ENCODE results near the gene ARID3C.

Gene ARID3C

DNA sequence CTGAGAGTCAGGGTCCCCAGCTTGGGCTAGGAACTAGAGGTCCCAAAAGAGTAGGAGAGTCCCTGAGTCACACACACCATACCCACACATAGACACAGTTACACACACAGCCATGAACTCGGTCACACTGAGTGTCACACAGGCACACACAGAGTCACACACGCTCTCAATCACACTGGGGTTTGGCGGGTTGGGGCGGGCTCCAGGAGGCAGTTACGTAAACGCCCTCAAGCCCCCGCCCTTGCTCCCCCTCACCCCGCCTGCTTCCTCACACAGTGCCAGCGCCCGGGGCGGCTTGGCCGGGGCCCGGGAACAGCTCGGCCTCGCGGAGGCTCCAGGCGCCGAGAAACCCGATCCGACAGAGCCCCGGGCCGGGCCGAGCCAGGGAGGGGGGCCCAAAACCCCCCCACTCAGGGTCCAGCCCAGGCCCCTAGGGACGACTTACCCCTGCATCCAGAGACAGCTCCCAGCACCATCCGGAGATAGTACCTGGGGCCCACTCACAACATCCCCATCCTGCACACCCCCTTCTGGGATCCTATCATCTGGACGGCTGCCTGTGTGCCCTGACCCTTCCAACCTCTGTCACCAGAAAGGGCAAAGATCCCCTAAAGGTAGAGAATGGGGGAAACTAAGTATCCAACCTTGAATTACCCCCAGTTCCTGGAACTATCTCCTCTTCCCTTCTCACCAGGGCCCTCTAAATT, 35.8 kb downstream of the ARID3C start:
- no peak for FAIRE-seq

DNA sequence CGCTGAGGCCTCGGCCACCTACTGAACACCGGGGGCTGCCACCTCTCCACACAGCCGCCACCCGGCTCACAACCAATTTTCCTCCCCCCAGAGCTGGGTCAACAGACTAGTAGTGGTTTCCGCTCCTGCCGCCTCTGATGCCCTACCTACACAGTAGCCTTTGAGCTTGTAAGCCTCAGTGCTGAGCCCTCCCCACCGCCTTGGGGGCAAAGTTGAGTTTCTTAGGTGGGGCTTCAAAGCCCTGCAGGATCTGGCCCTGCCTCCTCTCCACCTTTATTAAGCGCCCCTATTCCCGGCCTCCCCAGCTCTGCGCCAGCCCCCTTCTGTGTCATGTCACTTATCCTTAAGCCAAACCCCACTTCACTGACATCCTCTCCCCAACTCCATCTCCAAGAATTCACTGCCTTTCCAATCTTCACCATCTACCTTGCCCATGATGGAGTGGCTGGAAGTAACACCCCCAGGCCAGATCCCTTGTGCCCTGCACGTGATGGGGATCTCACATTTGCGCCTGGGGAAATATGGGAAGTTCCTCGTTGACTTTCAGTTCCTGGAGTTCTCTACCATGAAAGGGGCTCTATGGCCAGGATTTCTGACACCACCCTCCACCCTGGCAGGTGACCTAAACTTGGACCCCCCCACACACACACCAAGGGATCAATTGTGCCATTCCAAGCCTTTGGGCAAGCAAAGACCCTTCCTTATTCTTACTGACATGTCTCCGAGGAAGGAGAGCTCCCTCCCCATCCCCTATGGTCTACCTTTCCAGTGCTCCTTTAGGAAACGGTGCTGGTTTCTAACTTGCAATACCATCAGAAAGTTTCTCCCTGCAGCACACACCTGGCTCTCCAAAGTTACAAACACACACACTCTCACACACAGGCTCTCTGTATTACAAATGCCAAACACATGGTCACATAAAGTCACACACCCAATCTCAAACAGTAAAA, 36.7 kb downstream of the ARID3C start:
- FAIRE-seq: no peak

DNA sequence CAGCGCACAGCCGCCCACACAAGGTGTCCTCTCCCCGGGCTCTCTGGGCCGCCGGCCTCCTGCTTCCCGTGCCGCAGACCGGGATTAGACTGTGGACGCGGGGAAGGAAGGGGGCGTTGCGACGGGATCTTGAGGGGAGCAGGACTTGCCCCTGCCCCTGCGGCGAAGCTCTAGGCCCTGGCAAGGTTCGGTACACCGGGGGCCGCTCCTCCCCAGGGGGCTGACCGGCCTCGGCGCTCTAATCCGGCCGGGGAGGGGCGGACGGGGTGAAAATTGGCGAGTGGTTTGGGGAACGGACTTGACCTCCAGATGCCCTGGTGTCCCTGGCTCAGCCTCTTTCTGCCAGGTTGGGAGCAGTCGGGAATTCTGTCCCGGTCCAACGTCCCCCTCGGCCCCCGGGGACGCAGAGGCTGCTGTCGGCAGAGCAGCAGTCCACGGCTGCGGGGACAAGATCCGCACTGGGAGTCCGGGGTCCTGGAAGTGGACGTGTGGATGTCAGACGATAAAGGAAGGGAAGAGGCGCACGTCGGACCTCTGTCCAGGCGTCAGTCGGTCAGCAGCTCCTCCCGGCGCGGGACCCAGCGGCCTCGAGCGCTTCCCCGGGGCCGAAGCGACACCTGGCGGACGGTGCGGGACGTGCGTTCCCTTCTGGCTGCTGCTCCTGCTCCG, 37.5 kb downstream of the ARID3C start:
- no peak for FAIRE-seq

DNA sequence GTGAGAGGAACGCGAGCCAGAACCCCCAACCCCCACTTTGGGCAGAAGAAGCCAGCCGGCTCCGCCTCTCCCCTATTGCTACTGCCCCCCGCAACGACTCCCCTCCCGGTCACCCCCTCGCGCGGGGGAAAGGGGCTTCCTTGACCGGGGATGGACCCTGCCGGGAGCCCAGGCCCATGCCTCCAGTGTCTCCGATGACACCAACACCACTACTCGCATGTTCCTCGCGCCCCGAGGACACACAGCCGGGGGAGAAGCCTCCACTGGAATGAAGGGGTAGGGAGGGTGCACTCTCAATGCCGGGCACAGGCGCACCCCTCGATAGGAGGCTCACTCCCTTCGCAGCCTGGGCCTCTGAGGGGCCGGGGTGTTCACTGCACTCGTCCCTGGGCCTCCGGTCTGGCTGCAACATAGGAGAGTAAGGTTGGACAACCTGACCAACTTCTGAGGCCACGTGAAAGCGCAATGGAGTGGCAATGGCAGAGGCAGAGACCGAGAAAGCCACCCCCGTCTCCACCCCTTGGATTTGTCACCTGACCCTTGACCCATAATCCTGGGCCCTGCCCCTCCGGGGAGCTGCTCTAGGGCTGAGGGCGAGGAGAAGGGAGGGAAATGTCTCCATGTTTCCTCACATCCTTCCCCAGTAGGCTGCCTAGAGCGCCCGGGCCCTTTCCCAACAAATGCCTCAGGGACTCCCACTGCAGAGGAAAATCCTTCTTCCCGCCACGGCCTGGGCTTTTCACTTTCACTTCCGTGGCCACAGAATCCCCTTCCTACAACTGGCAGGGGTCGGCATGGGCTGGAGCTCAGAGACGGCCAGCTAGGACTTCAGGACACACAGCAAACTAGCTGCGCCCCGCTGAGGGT, 38.3 kb downstream of the ARID3C start:
- no peak for FAIRE-seq

DNA sequence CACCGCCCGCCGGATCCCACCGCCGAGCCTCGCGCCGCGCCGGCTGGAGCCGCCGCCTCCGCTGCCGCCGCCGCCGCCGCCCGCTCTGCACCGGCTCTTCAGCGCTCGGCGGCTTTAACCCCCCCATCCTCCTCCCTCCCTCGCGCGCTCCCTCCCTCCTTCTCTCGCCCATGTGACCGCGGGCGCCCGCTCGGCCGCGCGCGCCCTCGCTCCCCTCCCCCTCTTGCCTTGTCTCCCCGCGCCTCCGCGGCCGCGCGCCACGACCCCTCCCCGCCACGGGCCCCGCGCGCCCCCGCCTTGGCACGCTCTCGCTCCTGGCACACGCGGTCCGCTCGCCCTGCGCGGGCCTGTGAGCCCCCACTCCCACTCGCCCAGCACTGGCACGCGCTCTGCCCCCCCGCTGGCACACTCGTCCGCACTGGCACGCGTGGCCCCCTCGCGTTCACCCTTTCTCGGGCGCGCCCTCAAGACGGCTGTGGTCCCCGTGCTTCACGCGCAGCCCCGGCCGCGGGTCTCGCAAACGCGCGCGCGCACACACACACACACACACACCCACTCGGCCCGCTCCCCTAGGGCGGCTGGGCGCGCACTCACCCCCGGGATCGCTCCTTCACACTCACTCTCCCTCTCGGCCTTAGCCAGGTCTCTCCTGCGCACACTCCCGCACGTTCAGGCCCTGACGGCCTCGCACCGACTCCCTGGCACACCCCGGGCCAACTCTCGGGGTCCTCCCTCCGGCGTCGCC, 39.1 kb downstream of the ARID3C start, which contains the start of gene CNTFR:
CNTFR (minus strand) TSS at position 89 of the 745 bp plus-strand sequence. CDS start 20,743 bp downstream, outside the sequence.
- FAIRE-seq: no peak

DNA sequence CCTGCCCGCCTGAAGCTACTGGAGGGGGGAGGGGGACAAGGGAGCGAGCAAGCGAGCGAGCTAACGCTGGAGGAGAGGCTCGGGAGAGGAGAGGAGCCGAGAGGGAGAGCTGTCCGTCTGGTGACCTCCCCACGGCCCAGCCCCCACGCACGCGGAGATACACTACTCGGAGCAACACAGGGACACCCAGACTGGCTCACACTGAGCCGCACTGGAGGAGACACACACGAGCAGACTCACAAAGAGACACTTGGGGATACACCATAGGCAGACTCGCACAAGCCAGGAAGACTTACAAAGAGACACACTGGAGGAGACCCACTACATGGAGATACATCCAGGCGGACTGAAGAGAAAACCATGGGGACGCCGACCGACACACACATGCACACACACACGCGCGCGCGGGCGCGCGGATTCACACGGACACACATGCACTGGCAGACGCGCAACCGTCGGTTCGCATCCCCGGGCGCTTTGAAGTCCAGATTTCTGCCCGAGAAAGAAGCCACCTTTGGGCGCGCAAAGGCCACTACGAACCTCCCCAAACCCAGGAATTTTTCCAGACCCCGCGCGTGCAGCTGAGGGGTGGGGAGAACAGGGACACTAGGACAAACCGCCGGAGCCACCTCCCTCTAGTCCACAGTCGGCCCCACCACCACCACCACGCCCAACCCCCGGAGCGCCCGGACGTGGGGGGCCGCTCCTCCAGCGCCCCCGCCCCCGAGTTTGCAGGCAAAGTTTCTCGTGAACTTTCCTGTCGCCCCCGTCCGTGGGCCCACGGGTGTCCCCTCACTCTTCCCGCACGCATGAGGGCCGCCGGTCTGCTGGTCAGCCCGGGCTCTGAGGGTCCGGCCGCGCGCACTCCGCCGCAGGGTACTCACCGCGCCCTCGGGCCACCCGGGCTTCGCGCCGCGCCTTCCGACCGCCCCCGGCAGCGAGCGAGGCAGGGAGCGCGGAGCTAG, 39.9 kb downstream of the ARID3C start:
- no peak for FAIRE-seq

DNA sequence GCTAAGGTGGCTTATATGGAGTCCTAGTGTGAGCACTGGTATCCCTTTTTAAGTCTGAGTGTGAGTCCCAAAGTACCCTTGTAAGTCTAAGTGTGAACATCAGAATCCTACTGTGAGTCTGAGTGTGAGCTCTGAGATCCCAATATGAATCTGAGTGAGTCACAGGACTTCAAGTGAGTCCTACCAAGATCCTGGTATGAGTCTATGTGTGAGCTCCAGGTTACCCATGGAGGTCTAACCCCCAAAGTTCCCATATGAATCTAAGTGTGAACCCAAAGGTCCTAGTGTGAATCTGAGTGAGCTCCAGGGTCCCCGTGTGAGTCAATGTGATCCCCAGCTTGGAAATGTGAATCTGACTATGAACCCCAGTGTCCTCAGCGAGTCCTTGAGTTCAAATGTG, 41.6 kb downstream of the ARID3C start:
- no peak for FAIRE-seq

DNA sequence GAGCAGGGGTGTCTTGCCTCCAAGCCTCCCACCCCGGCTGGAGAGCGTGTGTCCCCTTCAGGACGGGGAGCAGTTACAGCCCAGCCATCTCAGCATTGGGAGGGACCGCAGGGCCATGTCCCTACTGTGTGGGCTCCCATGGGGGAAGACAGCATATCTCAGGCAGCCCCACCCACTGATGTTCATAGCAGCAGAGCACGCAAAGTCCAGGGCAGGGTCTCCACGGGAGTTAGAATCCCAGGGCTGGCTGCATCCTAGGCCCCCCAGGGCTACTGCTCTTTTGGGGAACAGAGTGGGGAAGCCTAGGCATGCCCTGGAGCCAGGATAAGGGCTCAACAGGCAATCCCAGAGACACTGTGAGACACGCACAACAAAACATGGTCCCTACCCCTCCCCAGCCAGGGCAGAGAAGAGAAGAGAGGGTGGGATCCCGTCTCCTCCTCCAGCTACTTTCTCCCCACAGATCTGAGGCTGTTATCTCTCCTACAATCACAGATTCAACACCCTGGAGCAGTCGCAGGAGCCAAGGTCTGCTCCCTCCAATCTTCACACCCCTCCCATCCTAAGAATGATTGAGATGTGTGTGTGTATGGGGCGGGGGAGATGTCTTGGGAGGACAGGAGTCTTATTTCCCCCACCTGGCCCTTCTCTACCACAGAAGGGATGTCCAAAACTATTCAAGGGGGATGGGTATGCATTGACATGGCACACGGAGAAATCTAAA, 42.8 kb downstream of the ARID3C start:
- no peak for FAIRE-seq

DNA sequence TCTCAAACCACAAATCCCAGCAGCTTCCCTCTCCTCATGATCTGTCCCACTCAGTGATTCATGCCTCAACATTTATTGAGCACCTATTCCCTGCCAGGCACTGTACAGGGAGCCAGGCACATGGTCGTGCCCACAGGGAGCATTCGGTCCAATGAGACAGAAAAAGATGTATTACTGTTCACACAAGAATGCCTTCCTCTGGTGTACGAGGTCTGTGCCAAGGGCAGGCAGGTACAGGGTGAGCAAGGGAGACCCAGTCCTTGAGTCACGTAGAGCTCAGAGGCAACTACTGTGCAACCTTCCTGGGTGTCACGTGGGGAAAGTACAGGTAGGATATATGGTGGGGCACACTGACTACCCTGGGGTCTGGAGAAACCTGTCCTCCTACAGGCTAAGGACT, 43.9 kb downstream of the ARID3C start:
- no peak for FAIRE-seq

DNA sequence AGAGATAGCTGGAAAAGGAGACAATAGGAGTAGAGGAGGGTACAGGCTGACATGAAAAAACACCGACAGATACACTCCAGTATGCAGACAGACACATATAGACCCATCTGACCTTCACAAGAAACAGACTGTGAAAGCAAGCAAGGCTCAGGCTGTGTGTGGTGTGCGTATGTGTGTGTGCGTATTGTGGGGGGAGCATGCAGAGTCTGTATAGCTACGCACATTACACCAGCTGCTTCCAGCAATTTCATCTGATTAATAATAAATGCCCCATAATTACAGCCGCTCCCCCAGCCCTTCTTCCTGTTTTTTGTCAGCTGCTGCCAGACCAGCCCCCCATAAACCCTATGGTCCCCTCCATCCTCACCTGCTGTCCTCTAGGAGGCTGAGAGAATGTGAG, 46.1 kb downstream of the ARID3C start:
- no peak for FAIRE-seq

DNA sequence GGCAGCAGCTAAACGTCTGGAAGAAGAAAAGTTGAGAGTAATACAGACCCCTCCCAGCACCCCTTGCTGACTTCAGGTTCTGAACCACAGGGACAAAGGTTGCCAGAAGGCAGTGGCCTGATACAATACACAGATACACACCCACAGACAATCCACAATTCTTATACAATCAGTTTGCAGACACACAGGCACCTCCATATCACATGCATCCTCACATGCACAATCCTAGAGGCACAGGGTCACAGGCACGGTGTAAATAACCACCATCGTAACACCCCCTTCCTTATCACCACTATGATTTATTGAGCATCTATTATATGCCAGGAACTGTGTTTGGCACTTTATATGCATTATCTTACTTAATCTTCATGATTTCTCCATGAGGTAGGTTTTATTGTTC, 47.5 kb downstream of the ARID3C start:
- no peak for FAIRE-seq

DNA sequence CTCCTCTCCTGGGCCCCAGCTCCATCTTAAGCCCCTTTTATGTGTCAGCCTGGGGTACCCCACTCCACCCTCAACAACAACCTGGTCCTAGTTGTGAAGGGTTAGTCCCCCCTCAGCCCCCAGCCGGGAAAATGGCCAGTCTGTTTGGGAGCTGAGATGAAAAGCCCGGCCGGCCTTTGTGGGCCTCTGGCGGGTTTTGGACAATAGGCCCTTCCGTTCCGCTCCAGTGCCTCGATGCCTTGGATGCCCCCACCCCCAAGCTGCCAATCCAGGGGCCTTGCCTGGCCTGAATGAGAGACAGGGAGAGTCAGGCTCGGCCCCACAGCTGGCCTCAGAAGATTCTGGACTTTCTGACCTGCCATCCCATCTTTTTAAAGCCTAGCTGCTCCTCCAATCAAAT, 48.5 kb downstream of the ARID3C start:
- FAIRE-seq: no peak

DNA sequence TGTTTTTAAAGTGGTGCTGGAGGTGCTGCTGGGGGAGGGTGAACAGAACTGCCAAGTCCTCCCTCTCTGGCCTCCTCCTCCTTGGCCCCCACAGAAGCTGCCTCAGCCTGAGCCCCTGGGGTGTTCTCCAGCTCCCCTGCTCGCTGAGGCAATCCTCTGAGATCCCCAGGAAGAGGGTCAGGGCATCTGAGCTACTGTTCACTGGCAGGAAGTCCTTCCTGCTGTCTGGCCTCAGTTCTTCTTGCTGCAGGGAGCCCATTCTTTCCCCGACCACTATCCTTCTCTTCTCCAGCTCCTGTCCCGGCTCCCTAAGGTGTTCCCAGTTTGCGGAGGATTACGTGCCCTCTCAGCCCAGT, 49.1 kb downstream of the ARID3C start:
- FAIRE-seq: no peak

DNA sequence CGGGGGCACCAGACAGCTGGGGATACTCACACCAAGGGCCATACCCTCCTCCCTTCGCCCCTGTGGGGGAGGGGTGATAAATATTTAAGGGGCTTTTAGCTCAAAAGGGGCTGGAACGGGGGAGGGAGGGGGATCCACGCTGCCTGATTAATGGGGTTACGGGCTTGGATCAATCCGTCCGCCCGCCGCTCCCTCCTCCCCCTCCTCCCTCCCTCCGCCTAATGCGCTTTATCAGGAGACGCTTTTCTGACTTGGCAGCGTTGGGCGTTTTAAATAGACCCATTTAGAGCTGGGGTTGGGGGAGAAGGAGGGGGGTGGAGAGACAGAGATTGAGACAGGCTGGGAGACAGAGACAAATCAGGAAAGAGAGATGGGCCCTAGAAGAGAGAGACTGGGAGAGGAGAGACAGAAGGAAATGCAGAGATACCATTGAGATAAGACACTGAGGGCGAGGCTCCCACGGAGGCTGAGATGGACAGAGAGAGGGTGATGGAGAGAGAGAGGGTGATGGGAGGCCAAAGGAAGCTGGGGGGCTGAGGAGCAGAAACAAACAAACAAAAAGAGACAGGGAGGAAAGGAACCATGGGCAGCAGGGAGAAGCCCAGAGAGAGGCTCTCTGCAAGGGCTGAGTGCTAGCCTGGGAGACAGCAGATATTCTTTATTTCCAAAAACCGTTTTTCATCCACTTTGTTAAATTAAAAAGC, 49.6 kb downstream of the ARID3C start:
- no peak for FAIRE-seq

DNA sequence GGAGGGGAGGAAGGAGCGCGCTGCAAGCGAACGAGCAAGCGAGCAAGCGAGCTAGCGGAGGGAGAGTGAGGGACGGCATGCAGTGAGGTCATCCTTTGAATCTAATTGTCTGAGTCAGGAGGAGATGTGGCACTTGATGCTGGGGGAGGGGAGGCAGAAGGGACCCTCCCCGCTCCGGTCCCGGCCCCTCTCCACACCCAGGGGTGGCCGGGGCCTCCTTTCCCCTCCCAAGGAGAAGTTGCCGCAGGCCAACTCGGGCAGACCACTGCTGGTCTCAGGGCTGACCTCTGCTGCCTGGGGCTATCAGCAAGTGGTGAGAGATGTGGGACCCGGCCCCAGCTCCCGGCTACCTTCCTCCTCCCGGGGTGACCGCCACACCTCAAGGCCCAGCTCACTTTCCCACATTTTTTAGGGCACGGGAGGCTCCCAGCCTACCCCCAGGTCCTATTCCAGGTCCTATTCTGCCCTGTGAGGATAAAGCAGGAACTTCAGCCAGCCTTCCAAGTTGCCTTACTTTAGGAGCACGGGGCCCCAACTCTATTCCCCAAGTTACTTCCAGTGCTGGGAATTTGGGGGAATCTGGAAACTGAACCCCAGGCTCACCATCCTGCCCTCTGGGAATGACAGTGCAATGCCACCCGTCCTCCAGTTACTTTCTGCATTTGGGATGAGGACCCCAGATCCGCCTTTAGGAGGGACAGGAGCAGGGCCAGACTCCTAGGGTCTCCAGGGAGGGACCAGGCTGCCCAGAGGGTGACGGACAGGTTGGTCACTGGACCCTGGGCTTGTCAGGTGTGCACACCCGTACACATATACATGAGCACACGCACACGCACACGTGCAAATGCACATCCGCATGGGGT, 50.4 kb downstream of the ARID3C start:
- no peak for FAIRE-seq

DNA sequence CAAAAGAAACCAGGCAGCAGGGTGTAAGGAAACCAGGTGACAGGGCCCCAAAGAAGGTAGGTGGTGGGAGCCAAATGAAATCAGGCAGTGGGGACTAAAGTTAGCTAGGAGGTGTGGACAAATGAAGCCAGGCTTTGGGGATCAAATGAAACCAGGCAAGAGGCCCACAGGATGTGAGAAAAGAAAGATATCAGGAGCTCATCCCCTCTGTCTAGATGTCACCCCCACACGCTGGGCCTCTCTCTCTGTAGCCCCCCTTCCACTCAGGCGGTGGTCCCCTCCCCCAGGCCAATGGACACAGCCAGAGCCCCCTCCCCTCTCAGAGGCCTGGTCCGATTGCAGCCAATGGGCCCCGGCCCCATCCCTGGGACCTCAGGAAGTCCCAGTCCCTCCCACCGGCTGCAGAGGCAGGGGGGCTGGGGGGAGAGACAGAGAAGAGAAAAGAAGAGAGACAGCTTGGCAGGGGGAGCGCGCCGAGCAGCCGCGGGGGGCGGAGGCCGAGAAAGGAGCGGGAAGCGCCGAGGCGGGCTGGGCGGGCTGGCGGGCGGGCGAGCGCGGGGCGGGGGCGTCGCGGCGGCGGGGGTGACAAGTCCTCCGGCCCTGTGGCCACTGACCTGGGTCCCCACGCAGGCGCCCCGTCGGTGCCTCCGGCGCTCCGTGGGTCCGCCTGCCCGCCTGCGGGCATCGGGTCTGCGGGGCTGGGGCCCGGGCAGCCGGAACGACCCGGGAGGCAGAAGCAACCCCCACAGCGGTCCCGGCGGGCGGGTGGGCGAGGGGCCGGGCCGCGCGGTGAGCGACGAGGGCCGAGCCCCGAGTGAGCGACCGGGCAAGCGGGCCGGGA, 51.2 kb downstream of the ARID3C start:
- FAIRE-seq: no peak
